ENCODE results near the gene SNORC.

The SNORC gene

DNA sequence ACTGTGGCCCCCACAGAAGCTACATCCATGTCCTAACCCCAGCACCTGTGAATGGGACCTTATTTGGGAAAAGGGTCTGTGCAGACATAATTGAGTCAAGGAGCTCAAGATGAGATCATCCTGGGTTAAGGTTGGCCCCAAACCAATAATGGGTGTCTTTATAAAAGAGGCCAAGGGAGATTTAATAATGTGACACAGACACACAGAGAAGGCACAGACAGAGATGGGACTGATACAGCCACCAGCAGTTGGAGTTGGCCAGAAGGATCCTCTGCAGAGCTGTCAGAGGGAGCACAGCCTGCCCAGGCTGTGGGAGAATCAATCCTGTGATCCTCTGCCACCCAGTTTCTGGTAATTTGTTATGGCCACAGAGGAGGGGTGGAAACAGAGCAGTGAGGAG, 26.0 kb downstream of the SNORC start:
- Histone ChIP-seq H3K4me3 (replicated peaks; ENCODE audit: low read depth, low read length) (no peak overlapping the region), H3K27me3 (replicated peaks; ENCODE audit: control insufficient read depth, insufficient read depth, low read length) (no peaks in the 10 kb centered on the region; the same call in 1 of the 2 replicates), H3K36me3 (ENCODE audit: control insufficient read depth, insufficient read depth, low read length) (no peaks in the 10 kb centered on the region)
- TF ChIP-seq, protein P1, sequence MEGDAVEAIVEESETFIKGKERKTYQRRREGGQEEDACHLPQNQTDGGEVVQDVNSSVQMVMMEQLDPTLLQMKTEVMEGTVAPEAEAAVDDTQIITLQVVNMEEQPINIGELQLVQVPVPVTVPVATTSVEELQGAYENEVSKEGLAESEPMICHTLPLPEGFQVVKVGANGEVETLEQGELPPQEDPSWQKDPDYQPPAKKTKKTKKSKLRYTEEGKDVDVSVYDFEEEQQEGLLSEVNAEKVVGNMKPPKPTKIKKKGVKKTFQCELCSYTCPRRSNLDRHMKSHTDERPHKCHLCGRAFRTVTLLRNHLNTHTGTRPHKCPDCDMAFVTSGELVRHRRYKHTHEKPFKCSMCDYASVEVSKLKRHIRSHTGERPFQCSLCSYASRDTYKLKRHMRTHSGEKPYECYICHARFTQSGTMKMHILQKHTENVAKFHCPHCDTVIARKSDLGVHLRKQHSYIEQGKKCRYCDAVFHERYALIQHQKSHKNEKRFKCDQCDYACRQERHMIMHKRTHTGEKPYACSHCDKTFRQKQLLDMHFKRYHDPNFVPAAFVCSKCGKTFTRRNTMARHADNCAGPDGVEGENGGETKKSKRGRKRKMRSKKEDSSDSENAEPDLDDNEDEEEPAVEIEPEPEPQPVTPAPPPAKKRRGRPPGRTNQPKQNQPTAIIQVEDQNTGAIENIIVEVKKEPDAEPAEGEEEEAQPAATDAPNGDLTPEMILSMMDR (IDR thresholded peaks at IDR 0.05; ENCODE audit: insufficient read depth, low read length, poor library complexity, severe bottlenecking): no peak
- no peak for DNase-seq (ENCODE audit: extremely low read depth, insufficient read length)

DNA sequence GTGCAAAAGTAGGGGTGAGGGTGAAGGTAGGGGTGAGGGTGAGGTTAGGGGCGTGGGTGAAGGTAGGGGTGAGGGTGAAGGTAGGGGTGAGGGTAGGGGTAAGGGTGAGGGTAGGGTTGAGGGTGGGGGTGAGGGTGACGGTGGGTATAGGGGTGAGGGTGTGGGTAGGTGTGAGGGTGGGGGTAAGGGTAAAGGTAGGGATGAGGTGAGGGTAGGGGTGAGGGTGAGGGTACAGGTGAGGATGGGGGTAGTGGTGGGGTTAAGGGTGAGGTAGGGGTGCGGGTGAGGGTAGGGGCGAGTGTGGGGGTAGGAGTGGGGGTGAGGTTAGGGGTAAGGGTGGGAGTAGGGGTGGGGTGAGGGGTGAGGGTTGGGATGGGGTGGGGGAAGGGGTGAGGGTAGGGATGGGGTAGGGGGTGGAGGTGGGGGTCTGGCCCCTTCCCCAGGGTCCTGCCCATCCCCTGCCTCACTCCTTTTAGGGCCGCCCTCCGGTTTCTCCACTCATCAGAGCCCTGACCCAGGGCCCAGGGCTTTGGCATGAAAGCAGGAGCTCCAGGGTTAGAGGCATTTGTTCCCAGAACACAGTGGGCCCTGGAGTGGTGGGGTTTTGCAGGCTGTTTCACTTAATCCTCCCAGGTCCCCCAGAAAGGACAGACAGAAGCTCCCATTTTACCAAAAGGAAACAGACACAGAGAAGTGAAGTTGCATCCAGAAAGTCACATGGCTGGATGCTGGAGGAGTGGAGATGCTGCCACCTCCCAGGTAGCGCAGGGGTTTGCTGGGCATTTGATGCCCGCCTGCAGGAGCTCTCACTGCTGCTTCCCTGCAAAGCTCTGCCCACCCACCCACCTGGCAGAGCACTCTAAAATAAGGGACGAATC, 26.9 kb downstream of the SNORC start:
- Histone ChIP-seq H3K27me3 (replicated peaks; ENCODE audit: control insufficient read depth, insufficient read depth, low read length) (no peaks in the 10 kb centered on the region; the same call in 1 of the 2 replicates), H3K36me3 (ENCODE audit: control insufficient read depth, insufficient read depth, low read length) (no peaks in the 10 kb centered on the region), H3K4me3 (replicated peaks; ENCODE audit: low read depth, low read length) (no peak overlapping the region)
- no peak for DNase-seq (ENCODE audit: extremely low read depth, insufficient read length)
- TF ChIP-seq, protein P1 (IDR thresholded peaks at IDR 0.05; ENCODE audit: insufficient read depth, low read length, poor library complexity, severe bottlenecking): no peak

DNA sequence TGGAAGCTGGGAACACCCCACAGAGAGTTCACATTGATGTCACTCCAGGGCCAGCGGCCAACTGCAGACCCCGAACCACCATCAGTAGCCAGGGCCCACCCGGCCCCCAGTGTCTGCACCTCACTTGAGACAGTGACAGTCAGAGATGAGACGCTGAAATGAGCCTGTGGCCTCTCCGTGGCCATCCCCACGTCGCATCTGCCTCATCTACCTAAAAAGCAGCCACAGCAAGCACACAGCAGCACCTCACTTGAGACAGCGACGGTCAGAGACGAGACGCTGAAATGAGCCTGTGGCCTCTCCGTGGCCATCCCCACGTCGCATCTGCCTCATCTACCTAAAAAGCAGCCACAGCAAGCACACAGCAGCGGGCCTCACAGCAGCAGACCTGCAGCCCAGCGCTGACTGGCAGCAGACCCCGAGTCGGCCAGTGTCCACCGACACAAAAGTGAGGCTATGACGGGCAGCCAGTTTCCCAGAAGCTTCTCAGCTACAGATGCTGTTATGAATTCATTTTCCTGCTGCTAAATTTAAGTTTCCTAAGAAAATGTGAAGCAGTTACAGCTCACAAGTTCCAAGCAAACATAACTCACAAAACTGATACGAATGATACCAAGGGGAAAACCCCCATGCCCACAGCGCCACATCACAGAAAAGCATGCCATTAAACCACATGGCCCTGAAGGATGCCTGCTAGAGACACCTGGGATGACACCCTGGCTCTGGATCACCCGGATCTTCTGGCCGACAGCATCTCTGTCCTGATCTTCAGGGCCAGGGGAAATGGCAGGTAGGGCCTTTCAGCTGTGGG, 27.7 kb downstream of the SNORC start:
- TF ChIP-seq, protein P1 (IDR thresholded peaks at IDR 0.05; ENCODE audit: insufficient read depth, low read length, poor library complexity, severe bottlenecking): no peak
- no peak for DNase-seq (ENCODE audit: extremely low read depth, insufficient read length)
- H3K27me3 ChIP-seq (replicated peaks; ENCODE audit: control insufficient read depth, insufficient read depth, low read length): no peaks in the 10 kb centered on the region; the same call in 1 of the 2 replicates

DNA sequence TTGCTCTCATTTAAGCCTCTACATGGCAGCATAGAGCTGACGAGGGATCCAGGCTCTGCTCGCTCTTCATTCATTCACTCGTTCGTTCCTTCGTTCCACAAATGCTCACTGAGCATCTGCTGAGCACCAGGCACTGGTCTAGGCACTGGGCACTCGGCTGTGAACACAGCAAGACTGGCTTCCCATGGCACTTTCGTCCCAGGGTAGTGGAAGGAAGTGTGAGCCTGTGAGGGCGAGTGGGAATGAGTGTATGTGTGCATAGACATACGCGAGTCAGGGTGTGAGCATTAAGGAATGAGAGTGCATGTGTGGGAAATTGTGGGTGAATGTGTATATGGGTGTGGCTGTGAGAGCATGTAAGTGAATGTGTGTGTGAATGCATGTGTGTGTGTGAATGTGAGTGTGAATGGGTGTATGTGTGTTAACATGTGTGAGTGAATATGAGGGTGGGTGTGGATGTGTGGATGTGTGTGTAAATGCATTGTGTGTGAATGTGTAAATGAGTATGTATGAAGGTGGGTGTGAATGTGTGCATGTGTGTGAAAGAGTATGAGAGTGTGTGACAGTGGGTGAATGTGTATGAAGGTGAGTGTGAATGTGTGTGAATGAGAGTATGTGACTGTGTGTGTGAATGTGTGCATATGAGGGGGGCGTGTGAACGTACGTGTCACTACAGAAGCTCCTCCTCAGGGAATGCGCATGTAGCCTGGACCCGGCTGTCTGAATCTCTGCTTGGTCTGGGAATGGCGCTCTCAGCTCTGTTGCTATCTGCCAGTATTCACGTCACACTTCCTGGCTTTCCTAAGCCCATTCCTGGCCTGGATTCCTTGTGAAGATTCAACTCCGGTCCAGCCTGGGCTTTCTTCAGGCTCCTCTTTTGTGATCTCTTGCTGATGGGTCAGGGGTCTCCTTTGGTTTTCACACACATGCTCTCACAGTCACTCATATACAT, 28.8 kb downstream of the SNORC start:
- TF ChIP-seq, protein P1 (IDR thresholded peaks at IDR 0.05; ENCODE audit: insufficient read depth, low read length, poor library complexity, severe bottlenecking): no peak
- DNase-seq (ENCODE audit: extremely low read depth, insufficient read length): no peak
- Histone ChIP-seq H3K36me3 (ENCODE audit: control insufficient read depth, insufficient read depth, low read length) (no peaks in the 10 kb centered on the region), H3K27me3 (replicated peaks; ENCODE audit: control insufficient read depth, insufficient read depth, low read length) (no peaks in the 10 kb centered on the region; the same call in 1 of the 2 replicates), H3K4me3 (replicated peaks; ENCODE audit: low read depth, low read length) (no peak overlapping the region)

More for the DNA sequence above, 27.7 kb downstream of the SNORC start:
- Histone ChIP-seq H3K36me3 (ENCODE audit: control insufficient read depth, insufficient read depth, low read length) (no peaks in the 10 kb centered on the region), H3K4me3 (replicated peaks; ENCODE audit: low read depth, low read length) (no peak overlapping the region)

All from GM06990 (cell line).